ENCODE measurements around the gene CLEC17A. TPM values are rescaled to one million over a fixed set of nuclear protein-coding genes. Genes with fewer than 3 reads are reported as not detected.

Gene CLEC17A
- total and polyA plus RNA-seq, 2 of the 13 experiments (the other 11 are each of a cell fraction or from before 2014, with no cell fraction given), result not detected

GRCh38 chr19:14571695-14572490, 11.0 kb upstream of the CLEC17A start, which contains the start of gene NDUFB7 (continued):
- TF ChIP-seq DMTF1 (CRISPR knock-in tag; IDR thresholded peaks at IDR 0.05) (no peak), FOXO1 (CRISPR knock-in tag; IDR thresholded peaks at IDR 0.05) (peak; percentile 20; the same call in 1 of the 2 replicates), NRL (CRISPR knock-in tag; IDR thresholded peaks at IDR 0.05; ENCODE audit: borderline replicate concordance) (peak; percentile 74), ZNF382 (CRISPR knock-in tag; IDR thresholded peaks at IDR 0.05; ENCODE audit: borderline replicate concordance) (no peak), NFE2 (CRISPR knock-in tag; IDR thresholded peaks at IDR 0.05) (no peak), FOXA1 (IDR thresholded peaks at IDR 0.05) (no peak), FOXA1 (CRISPR knock-in tag; IDR thresholded peaks at IDR 0.05) (no peak), SNAPC2 (CRISPR knock-in tag; IDR thresholded peaks at IDR 0.05) (no peak), ZNF232 (CRISPR knock-in tag; IDR thresholded peaks at IDR 0.05; ENCODE audit: borderline replicate concordance) (peak; percentile 71; the same call in 1 of the 2 replicates), ZNF720 (CRISPR knock-in tag; IDR thresholded peaks at IDR 0.05) (no peak), SALL2 (CRISPR knock-in tag; IDR thresholded peaks at IDR 0.05) (peak; percentile 58; the same call in 1 of the 2 replicates)
- TF ChIP-seq, protein P1, sequence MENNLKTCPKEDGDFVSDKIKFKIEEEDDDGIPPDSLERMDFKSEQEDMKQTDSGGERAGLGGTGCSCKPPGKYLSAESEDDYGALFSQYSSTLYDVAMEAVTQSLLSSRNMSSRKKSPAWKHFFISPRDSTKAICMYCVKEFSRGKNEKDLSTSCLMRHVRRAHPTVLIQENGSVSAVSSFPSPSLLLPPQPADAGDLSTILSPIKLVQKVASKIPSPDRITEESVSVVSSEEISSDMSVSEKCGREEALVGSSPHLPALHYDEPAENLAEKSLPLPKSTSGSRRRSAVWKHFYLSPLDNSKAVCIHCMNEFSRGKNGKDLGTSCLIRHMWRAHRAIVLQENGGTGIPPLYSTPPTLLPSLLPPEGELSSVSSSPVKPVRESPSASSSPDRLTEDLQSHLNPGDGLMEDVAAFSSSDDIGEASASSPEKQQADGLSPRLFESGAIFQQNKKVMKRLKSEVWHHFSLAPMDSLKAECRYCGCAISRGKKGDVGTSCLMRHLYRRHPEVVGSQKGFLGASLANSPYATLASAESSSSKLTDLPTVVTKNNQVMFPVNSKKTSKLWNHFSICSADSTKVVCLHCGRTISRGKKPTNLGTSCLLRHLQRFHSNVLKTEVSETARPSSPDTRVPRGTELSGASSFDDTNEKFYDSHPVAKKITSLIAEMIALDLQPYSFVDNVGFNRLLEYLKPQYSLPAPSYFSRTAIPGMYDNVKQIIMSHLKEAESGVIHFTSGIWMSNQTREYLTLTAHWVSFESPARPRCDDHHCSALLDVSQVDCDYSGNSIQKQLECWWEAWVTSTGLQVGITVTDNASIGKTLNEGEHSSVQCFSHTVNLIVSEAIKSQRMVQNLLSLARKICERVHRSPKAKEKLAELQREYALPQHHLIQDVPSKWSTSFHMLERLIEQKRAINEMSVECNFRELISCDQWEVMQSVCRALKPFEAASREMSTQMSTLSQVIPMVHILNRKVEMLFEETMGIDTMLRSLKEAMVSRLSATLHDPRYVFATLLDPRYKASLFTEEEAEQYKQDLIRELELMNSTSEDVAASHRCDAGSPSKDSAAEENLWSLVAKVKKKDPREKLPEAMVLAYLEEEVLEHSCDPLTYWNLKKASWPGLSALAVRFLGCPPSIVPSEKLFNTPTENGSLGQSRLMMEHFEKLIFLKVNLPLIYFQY (CRISPR knock-in tag; IDR thresholded peaks at IDR 0.05; ENCODE audit: borderline replicate concordance), result 0 out of 2 replicates have a peak, but pooled peaks have one; percentile 23
- TF ChIP-seq, protein P2, sequence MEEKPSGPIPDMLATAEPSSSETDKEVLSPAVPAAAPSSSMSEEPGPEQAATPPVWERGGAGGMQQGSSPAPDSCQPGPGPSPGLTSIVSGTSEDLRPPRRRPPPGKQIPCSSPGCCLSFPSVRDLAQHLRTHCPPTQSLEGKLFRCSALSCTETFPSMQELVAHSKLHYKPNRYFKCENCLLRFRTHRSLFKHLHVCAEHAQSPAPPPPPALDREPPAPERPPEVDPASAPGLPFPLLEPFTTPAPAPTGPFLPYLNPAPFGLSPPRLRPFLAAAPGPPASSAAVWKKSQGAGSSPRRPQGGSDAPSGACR (CRISPR knock-in tag; IDR thresholded peaks at IDR 0.05), result no peak
- TF ChIP-seq, protein P3, sequence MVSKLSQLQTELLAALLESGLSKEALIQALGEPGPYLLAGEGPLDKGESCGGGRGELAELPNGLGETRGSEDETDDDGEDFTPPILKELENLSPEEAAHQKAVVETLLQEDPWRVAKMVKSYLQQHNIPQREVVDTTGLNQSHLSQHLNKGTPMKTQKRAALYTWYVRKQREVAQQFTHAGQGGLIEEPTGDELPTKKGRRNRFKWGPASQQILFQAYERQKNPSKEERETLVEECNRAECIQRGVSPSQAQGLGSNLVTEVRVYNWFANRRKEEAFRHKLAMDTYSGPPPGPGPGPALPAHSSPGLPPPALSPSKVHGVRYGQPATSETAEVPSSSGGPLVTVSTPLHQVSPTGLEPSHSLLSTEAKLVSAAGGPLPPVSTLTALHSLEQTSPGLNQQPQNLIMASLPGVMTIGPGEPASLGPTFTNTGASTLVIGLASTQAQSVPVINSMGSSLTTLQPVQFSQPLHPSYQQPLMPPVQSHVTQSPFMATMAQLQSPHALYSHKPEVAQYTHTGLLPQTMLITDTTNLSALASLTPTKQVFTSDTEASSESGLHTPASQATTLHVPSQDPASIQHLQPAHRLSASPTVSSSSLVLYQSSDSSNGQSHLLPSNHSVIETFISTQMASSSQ (IDR thresholded peaks at IDR 0.05; ENCODE audit: low read depth), result peak; percentile 46; the same call in 1 of the 2 replicates
- TF ChIP-seq, protein P3 (CRISPR knock-in tag; IDR thresholded peaks at IDR 0.05; ENCODE audit: borderline replicate concordance), result peak; percentile 57; the same call in 1 of the 2 replicates
